ENCODE measurements around the gene CSPG4.
A peak's percentile ranks its signal among the peaks of the same experiment; 100 is the strongest.
"Not testable (repeated sequence)": the region's sequence is repeated elsewhere in the genome, so short reads cannot be mapped to it uniquely, and the experiment has no call there.

Gene CSPG4

GRCh38 chr15:75704618-75705017 lies 8.0 kb downstream of the CSPG4 start:
- no peak for DNase-seq (ENCODE audit: low spot score)

GRCh38 chr15:75704263-75704615 lies 8.4 kb downstream of the CSPG4 start:
- DNase-seq (ENCODE audit: low spot score): no peak

- DNase-seq (ENCODE audit: low spot score): not testable (repeated sequence)
These were observed 9.0 kb downstream of the CSPG4 start for GRCh38 chr15:75703440-75704262.

GRCh38 chr15:75702436-75702835 lies 10.2 kb downstream of the CSPG4 start:
- DNase-seq (ENCODE audit: low spot score): no peak

GRCh38 chr15:75701071-75702003 lies 11.3 kb downstream of the CSPG4 start:
- DNase-seq (ENCODE audit: low spot score): not testable (repeated sequence)

GRCh38 chr15:75699961-75700874 lies 12.4 kb downstream of the CSPG4 start:
- DNase-seq (ENCODE audit: low spot score): peak; percentile 36

GRCh38 chr15:75699517-75699916 lies 13.1 kb downstream of the CSPG4 start:
- DNase-seq (ENCODE audit: low spot score): not testable (repeated sequence)

- not testable (repeated sequence) for DNase-seq (ENCODE audit: low spot score)
These were observed 14.5 kb downstream of the CSPG4 start for GRCh38 chr15:75697974-75698747.

GRCh38 chr15:75697523-75697922 lies 15.1 kb downstream of the CSPG4 start:
- DNase-seq (ENCODE audit: low spot score): no peak

GRCh38 chr15:75696854-75697259 lies 15.8 kb downstream of the CSPG4 start:
- DNase-seq (ENCODE audit: low spot score): no peak

GRCh38 chr15:75696311-75696720 lies 16.3 kb downstream of the CSPG4 start:
- DNase-seq (ENCODE audit: low spot score): no peak

GRCh38 chr15:75695634-75696310 lies 16.9 kb downstream of the CSPG4 start:
- no peak for DNase-seq (ENCODE audit: low spot score)

GRCh38 chr15:75695220-75695619 lies 17.4 kb downstream of the CSPG4 start:
- no peak for DNase-seq (ENCODE audit: low spot score)

- peak; percentile 85 for DNase-seq (ENCODE audit: low spot score)
These were observed 18.1 kb downstream of the CSPG4 start for GRCh38 chr15:75694241-75695182.

- DNase-seq (ENCODE audit: low spot score): no peak
These were observed 19.0 kb downstream of the CSPG4 start for GRCh38 chr15:75693501-75694240.

GRCh38 chr15:75693028-75693427 lies 19.6 kb downstream of the CSPG4 start:
- not testable (repeated sequence) for DNase-seq (ENCODE audit: low spot score)

GRCh38 chr15:75692311-75692710 lies 20.3 kb downstream of the CSPG4 start:
- DNase-seq (ENCODE audit: low spot score): not testable (repeated sequence)

- not testable (repeated sequence) for DNase-seq (ENCODE audit: low spot score)
These were observed 23.2 kb downstream of the CSPG4 start for GRCh38 chr15:75689429-75689828.

- DNase-seq (ENCODE audit: low spot score): no peak
These were observed 23.8 kb downstream of the CSPG4 start for GRCh38 chr15:75688831-75689230.

Data from kidney tubule cell (primary cell).